KOPT-K1 (cell line): ENCODE results near the gene TTC3.
"Not testable (repeated sequence)": the region's sequence is repeated elsewhere in the genome, so short reads cannot be mapped to it uniquely, and the experiment has no call there.

ENCODE experiments used
- H3K27ac ChIP-seq: fragments of 200-600 bp; sonication (generic); 2 replicates; pipeline ENCODE4 v1.5.1; 2016; ENCODE audit warnings: antibody characterized with exemption, mild to moderate bottlenecking, low read depth, low read length; ENCODE audit not compliant: poor library complexity, severe bottlenecking
- H3K36me3 ChIP-seq: fragments of 200-600 bp; sonication (generic); 2 replicates; pipeline ENCODE4 v1.5.1; 2017; ENCODE audit warnings: antibody characterized with exemption, mild to moderate bottlenecking, low read length, moderate library complexity; ENCODE audit not compliant: insufficient read depth
- H3K9me3 ChIP-seq: fragments of 200-600 bp; sonication (generic); 2 replicates; pipeline ENCODE4 v1.5.1; 2017; ENCODE audit warnings: antibody characterized with exemption, low read length, mild to moderate bottlenecking; ENCODE audit not compliant: insufficient read depth, poor library complexity, severe bottlenecking

TTC3 gene

DNA sequence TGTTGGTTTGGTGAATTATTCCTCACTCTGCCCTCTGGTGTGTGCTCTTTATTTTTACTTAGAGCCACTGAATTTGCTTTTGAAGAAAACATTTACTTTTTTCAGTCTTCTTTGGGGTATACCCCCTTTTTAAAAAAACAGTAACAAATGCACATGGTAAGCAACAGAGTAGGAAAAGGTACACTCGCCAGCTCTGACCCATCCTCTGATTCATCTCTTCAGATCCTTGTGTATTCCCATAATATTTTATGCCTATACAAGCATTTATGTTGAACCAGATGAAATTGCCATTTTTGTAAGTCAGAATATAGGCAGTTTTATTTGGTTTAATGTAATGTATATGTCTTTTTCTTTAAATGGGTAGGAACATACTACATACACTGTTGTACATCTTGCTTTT is 28.3 kb downstream of the TTC3 start:
- Histone ChIP-seq H3K9me3 (no peaks in the 10 kb centered on the region), H3K36me3 (peaks cover 41% of the 10 kb centered on the region), H3K27ac (no peak overlapping the region)

DNA sequence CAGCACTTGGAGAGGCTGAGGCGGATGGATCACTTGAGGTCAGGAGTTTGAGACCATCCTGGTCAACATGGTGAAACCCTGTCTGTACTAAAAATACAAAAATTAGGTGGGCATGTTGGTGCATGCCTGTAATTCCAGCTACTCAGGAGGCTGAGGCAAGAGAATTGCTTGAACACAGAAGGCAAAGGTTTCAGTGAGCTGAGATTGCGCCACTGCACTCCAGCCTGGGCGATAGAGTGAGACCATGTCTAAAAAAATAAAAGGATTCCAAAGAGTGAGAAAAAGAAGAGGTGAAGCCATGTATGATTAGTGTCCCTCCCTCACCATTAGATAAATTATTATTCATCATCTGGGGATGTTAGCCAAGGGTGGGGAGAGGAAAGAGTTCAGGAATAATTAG is 29.7 kb downstream of the TTC3 start:
- Histone ChIP-seq H3K9me3 (peaks cover 11% of the 10 kb centered on the region), H3K36me3 (peaks cover 27% of the 10 kb centered on the region)
- H3K27ac ChIP-seq: not testable (repeated sequence)

DNA sequence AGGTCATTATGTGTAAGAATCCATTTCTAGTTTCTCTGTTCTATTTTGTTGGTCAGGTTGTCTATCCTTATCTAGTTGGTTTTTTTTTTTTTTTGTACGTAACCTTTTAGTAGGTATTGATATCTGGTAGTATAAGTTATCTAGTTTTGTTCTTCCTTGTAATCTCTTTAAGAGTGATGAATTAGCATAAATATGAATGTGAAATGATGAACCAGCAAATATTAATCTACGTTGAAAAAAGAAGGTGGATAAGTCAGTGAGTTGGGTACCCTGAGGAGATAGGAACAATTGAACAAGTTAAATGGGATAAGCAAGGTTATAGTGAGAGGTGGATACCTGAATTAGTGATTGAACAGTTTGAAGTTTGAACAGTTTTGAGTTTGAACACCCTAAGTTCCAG is 33.9 kb downstream of the TTC3 start:
- no peak overlapping the region for H3K27ac ChIP-seq
- H3K36me3 ChIP-seq: peaks cover 11% of the 10 kb centered on the region
- H3K9me3 ChIP-seq: peaks cover 36% of the 10 kb centered on the region

DNA sequence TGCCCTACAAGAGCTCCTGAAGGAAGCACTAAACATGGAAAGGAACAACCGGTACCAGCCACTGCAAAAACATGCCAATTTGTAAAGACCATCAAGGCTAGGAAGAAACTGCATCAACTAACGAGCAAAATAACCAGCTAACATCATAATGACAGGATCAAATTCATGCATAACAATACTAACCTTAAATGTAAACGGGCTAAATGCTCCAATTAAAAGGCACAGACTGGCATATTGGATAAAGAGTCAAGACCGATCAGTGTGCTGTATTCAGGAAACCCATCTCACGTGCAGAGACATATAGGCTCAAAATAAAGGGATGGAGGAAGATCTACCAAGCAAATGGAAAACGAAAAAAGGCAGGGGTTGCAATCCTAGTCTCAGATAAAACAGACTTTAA is 38.0 kb downstream of the TTC3 start:
- Histone ChIP-seq H3K9me3 (peaks cover 36% of the 10 kb centered on the region), H3K36me3 (peaks cover 20% of the 10 kb centered on the region)
- not testable (repeated sequence) for H3K27ac ChIP-seq

DNA sequence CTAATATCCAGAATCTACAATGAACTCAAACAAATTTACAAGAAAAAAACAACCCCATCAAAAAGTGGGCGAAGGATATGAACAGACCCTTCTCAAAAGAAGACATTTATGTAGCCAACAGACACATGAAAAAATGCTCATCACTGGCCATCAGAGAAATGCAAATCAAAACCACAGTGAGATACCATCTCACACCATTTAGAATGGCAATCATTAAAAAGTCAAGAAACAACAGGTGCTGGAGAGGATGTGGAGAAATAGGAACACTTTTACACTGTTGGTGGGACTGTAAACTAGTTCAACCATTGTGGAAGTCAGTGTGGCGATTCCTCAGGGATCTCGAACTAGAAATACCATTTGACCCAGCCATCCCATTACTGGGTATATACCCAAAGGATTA is 41.2 kb downstream of the TTC3 start:
- peaks cover 18% of the 10 kb centered on the region; the same call in 1 of the 2 replicates for H3K36me3 ChIP-seq
- not testable (repeated sequence) for H3K27ac ChIP-seq, H3K9me3 ChIP-seq

DNA sequence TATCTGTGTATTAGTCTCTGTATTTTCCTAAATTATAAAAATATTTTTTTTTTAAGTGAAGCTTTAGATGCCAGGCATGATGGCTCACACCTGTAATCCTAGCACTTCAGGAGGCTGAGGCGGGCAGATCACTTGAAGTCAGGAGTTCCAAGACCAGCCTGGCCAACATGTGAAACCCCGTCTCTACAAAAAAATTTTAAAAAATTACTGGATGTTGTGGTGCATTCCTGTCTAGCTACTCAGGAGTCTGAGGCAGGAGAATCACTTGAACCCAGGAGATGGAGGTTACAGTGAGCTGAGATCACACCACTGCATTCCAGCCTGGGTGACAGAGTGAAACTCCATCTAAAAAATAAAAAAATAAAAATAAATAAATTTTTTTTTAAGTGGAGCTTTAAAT is 43.4 kb downstream of the TTC3 start:
- peaks cover 30% of the 10 kb centered on the region for H3K36me3 ChIP-seq
- not testable (repeated sequence) for H3K27ac ChIP-seq, H3K9me3 ChIP-seq

DNA sequence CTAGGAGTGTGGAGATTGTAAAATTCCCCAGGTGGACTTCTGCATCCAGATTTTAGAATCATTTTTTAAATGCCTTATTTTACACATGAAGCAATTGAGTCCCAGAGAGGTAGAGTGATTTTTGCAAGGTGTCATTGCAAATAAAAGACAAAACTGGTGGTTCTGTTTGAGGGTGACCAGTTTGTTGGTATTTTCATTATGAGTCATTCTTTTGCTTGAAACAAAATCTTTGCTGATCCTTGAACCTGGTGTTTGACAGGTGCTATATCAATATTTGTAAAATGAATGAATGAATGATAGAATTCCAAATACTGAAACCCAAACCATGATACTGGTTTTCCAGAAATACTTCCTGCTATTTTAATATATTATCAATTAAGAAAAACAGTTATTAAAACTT is 44.1 kb downstream of the TTC3 start:
- no peak overlapping the region for H3K27ac ChIP-seq

DNA sequence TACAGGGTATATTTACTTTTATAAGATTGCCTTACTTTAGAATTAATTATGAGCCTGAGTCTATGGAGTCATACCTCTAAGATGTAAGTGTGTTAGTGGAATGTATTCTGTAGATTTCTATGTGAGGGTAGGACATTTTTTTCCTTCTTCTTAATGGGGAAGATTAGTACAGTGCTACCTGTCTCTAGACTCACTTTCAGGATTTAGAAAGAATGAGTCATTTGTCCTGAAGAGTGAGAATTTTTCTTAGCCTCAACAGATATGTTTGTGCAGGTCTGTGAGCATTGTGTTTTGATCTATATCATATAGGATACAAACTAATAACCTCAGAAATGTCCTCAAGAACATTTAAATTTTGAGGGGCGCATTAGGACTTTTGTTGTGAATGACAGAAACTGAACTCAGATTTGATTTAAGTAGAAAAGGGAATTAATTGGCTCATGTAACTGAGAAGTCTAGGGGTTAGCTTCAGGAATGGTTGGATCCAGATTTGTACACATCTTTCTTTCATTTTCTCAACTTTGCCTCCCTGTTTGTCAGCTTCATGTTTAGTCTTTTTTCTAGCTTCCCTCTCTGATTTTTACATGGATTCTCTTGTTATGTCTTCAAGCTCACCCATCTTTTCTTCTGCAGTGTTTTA is 45.3 kb downstream of the TTC3 start:
- peaks cover 40% of the 10 kb centered on the region for H3K36me3 ChIP-seq
- H3K9me3 ChIP-seq: no peaks in the 10 kb centered on the region
- no peak overlapping the region for H3K27ac ChIP-seq

More for the DNA sequence above, 44.1 kb downstream of the TTC3 start:
- Histone ChIP-seq H3K36me3 (peaks cover 31% of the 10 kb centered on the region), H3K9me3 (no peaks in the 10 kb centered on the region)

DNA sequence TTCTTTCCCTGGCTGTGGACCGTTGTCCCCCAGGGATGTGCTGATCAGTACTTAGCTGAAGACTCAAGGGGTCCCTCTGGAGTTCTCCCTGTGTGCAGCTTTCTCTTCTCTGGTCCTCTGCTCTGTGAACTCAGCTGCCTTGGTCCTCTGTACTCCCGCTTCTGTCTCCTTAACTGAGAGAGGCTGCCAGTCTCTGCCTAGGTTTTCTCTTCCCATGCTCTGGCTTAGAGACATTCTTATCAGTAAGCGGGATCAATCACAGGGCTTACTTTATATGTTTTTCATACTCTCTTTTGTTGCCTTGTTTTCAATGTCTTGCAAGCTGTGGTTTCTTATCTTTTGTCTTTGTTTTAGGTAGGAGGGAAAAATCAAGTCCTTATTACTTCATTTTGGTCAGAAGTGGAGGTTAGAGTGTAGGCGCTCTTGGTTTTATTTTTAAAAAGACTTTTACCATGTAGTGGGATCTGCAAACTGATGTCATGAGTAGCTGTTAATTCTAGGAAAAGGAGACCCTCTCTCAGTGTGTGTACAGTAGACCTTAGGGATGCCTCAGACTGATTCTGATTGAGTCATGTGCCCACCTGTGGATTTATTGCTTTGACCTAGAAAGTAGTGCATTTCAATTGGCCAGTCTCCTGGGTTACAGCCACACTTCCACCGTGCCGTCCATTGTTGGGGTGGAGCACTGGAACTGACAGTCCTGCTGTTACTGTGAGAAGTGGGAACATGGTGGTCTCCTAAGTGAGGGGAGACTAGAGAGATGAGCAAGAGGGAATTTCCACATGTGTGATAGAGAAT is 46.6 kb downstream of the TTC3 start:
- Histone ChIP-seq H3K27ac (no peak overlapping the region), H3K9me3 (no peaks in the 10 kb centered on the region), H3K36me3 (peaks cover 50% of the 10 kb centered on the region)

DNA sequence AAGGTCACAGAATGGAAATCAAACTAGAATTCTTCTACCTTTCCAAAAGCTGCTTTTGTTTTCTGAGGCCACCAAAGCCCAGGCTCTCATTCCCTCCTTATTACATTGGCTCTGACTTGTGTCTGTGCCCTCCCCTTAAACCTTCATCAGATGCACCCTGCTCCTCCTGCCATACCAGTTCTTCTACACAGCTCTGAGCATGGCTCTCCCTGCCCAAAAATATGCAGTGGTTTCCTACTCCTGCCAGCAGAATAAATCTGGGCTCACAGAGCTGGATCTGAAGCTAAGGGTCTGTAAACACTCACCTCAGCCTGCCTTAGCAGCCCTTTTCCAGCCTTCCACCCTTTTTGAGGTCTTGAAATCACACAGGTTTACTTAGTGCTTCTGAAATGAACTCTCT is 55.0 kb downstream of the TTC3 start:
- Histone ChIP-seq H3K36me3 (peaks cover 89% of the 10 kb centered on the region), H3K9me3 (no peaks in the 10 kb centered on the region), H3K27ac (no peak overlapping the region)

DNA sequence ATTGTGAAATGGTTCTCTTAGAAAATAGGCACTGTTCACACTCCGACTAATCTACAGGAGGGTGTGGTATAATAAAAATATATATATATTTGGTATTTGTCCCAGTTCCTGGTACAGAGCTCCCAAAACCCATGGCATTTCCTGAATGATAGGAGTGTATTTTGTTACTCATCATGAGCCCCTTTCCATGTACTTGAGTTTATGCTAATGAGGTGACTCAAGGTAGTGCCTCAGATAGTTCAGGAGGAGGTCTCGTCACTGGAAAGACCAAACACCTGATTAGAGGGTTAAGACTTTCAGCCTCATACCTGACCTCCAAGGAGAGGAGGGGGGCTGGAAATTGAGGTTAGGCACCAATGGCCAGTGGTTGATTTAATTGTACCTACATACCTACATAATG is 57.9 kb downstream of the TTC3 start:
- H3K36me3 ChIP-seq: peaks cover 94% of the 10 kb centered on the region
- H3K27ac ChIP-seq: no peak overlapping the region
- no peaks in the 10 kb centered on the region for H3K9me3 ChIP-seq

DNA sequence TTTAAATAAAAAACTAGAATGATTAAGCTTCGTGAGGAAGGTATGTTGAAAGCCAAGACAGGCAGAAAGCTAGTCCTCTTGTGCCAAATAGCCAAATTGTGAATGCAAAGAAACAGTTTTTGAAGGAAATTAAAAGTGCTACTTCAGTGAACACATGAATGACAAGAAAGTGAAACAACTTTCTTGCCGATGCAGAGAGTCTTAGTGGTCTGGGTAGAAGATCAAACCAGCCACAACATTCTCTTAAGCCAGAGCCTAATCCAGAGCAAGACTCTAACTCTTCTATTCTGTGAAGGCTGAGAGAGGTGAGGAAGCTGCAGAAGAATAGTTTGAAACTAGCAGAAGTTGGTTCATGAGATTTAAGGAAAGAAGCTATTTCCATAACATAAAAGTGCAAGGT is 63.2 kb downstream of the TTC3 start:
- Histone ChIP-seq H3K36me3 (peaks cover 94% of the 10 kb centered on the region), H3K27ac (peak overlapping the region; percentile 25), H3K9me3 (no peaks in the 10 kb centered on the region)

DNA sequence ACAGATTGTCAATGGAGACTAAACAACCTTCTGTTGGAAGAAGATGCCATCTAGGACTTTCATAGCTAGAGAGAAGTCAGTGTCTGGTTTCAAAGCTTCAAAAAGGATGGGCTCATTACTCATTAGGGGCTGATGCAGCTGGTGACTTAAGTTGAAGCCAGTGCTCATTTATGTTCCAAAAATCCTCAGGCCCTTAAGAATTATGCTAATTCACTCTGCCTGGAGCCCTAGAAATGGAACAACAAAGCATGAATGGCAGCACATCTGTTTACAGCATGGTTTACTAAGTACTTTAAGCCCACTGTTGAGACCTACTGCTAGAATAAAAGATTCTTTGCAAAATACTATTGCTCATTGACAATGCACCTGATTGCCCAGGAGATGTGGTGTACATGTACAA is 63.7 kb downstream of the TTC3 start:
- H3K9me3 ChIP-seq: no peaks in the 10 kb centered on the region
- peak overlapping the region; percentile 25 for H3K27ac ChIP-seq
- H3K36me3 ChIP-seq: peaks cover 94% of the 10 kb centered on the region

DNA sequence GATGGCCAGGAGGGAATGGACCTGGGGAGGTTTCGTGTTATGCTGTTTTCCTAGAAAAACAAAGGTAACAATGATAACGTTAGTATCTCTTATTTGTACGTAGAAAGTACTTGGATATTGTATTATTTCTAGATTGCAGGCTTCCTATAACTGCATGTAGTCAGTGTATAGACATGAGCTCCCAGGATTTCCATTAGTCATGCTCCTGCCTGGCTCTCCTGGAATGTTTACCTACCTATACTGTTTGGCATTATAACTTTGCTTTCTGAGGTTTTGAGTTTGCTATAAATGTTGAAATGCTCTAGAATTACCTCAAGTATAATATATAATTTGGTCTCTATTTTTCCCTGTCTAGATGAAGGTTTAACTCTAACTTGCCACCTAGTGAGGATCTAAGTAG is 66.1 kb downstream of the TTC3 start:
- Histone ChIP-seq H3K27ac (no peak overlapping the region), H3K36me3 (peaks cover 75% of the 10 kb centered on the region)

DNA sequence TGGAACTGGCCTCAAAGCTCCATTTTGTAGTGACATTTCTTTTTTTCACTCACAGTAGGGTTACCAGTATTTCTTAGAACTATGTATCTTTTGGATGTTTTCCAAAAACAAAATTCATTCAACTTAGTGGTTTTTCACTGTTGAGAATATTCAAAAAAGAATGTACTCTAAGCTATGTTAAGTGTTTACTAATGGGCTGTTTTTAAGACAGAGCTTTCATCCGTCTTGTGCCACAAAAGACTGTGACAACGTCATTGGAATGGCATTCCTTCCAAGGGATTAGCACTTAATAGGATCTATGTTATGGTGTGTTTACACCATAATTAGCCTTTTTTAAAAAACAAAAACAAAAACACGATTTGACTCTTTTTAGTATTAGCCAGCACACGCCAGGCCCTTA is 66.8 kb downstream of the TTC3 start:
- Histone ChIP-seq H3K36me3 (peaks cover 75% of the 10 kb centered on the region), H3K9me3 (no peaks in the 10 kb centered on the region), H3K27ac (no peak overlapping the region)

More for the DNA sequence above, 66.1 kb downstream of the TTC3 start:
- no peaks in the 10 kb centered on the region for H3K9me3 ChIP-seq

DNA sequence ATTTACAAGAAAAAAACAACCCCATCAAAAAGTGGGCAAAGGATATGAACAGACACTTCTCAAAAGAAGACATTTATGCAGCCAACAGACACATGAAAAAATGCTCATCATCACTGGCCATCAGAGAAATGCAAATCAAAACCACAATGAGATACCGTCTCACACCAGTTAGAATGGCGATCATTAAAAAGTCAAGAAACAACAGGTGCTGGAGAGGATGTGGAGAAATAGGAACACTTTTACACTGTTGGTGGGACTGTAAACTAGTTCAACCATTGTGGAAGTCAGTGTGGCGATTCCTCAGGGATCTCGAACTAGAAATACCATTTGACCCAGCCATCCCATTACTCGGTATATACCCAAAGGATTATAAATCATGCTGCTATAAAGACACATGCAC is 70.3 kb downstream of the TTC3 start:
- not testable (repeated sequence) for H3K9me3 ChIP-seq, H3K27ac ChIP-seq
- H3K36me3 ChIP-seq: peaks cover 76% of the 10 kb centered on the region
